ENCODE measurements around the gene POLR3GL. TPM values are rescaled to one million over a fixed set of nuclear protein-coding genes. Genes with fewer than 3 reads are reported as not detected.

Gene POLR3GL
- total RNA-seq, 1 experiment from 2014 or later = 2.9 TPM

Other genes starting within 250 kb of the POLR3GL start
- 0.16 and 0.20 TPM in 2 replicates for gene CD160, start 245.2 kb upstream of the POLR3GL start, total RNA-seq (2022)
- 16.6 and 17.5 TPM in 2 replicates for gene RNF115, start 140.6 kb upstream of the POLR3GL start, total RNA-seq (2022)
- 48.0 and 48.8 TPM in 2 replicates for gene POLR3C, start 140.5 kb upstream of the POLR3GL start, total RNA-seq (2022)
- gene NUDT17, start 119.1 kb upstream of the POLR3GL start, total RNA-seq (2022) = 4.8 and 6.4 TPM in 2 replicates
- 20.3 and 22.0 TPM in 2 replicates for gene PIAS3, start 105.6 kb upstream of the POLR3GL start, total RNA-seq (2022)
- 0.09 and 0.34 TPM in 2 replicates for gene ANKRD35, start 78.8 kb upstream of the POLR3GL start, total RNA-seq (2022)
- 0.12 and 0.43 TPM in 2 replicates for gene ITGA10, start 54.6 kb upstream of the POLR3GL start, total RNA-seq (2022)
- 14.5 and 16.1 TPM in 2 replicates for gene PEX11B, start 46.0 kb upstream of the POLR3GL start, total RNA-seq (2022)
- gene RBM8A, start 37.2 kb upstream of the POLR3GL start, total RNA-seq (2022) = 178 and 185 TPM in 2 replicates
- gene LIX1L, start 6.7 kb upstream of the POLR3GL start, total RNA-seq (2022) = 0.82 and 1.1 TPM in 2 replicates
- 0.19 and 0.77 TPM in 2 replicates for gene ANKRD34A, start 115 bp upstream of the POLR3GL start, total RNA-seq (2022)
- 27.5 and 38.6 TPM in 2 replicates for gene TXNIP, start 31.9 kb downstream of the POLR3GL start, total RNA-seq (2022)
- not detected in 2 replicates for gene HJV, start 57.0 kb downstream of the POLR3GL start, total RNA-seq (2022)
- gene NBPF10, start 180.1 kb downstream of the POLR3GL start, total RNA-seq (2022) = 2.3 TPM in 2 replicates